NCI-H1092 (cell line): Measurements from ENCODE around the gene PTPRU.

Experiments used
- DNase-seq: peaks from one replicate; lab custom pipeline; 2025; lab: John Stamatoyannopoulos, UW

PTPRU gene

GRCh38 chr1:29364101-29364678, 127.9 kb downstream of the PTPRU start:
- no peak for DNase-seq

GRCh38 chr1:29365906-29366670, 129.8 kb downstream of the PTPRU start:
- no peak for DNase-seq

GRCh38 chr1:29368936-29369932, 132.9 kb downstream of the PTPRU start:
- DNase-seq, result no peak

GRCh38 chr1:29370067-29370466, 133.7 kb downstream of the PTPRU start:
- DNase-seq, result no peak

GRCh38 chr1:29371332-29371731, 135.0 kb downstream of the PTPRU start:
- DNase-seq, result no peak

- DNase-seq, result no peak
Measured at GRCh38 chr1:29372108-29372507, 135.8 kb downstream of the PTPRU start.
